IMR-90 (cell line): ENCODE results near the gene MAEA. TPM values are rescaled to one million over a fixed set of nuclear protein-coding genes. Genes with fewer than 3 reads are reported as not detected.

ENCODE experiments used
- ATAC-seq: fragments of 200-7000 bp; cut with Tn5 transposase; 2 replicates; pipeline ENCODE4 v1.9.1; 2020; ENCODE audit warnings: low read depth, mild to moderate bottlenecking, moderate library complexity
- BruUV-seq: library from RNA; stranded (reverse); fragments of 400-500 nt; replicated peaks from 2 replicates; lab custom pipeline; 2021; lab: Mats Ljungman, UMichigan
- CTCF ChIA-PET: fragments of 300-600 bp; formaldehyde crosslinking; extraction: SDS; loops from one replicate; lab custom pipeline; 2021; ENCODE audit warnings: antibody characterized with exemption; lab: Yijun Ruan, JAX
- POLR2A ChIA-PET: fragments of 300-600 bp; sonication (Branson Sonifier 250); formaldehyde crosslinking; loops from one replicate; lab custom pipeline; 2022; ENCODE audit warnings: antibody characterized with exemption; ENCODE audit not compliant: unreplicated experiment; lab: Charles Lee
- DNase-seq: peaks from one replicate; pipeline ENCODE4 v3.0.0; 2013
- H2AFZ ChIP-seq: replicated peaks from 2 replicates; pipeline ENCODE3; 2013; ENCODE audit warnings: low read length, mild to moderate bottlenecking; ENCODE audit not compliant: poor library complexity
- H2AK5ac ChIP-seq: 2 replicates; pipeline ENCODE4 v1.6.1; 2013; ENCODE audit warnings: low read depth, low read length, inconsistent platforms
- H2AK9ac ChIP-seq: replicated peaks from 2 replicates; pipeline ENCODE3; 2013; ENCODE audit warnings: mild to moderate bottlenecking, low read depth, low read length, moderate library complexity; ENCODE audit not compliant: poor library complexity
- H2BK120ac ChIP-seq: 2 replicates; pipeline ENCODE4 v1.6.1; 2013; ENCODE audit warnings: low read depth, low read length, inconsistent platforms
- H2BK15ac ChIP-seq: 3 replicates; pipeline ENCODE4 v1.6.1; 2013; ENCODE audit warnings: low read depth, low read length, inconsistent platforms
- H2BK20ac ChIP-seq: 2 replicates; pipeline ENCODE4 v1.6.1; 2013; ENCODE audit warnings: low read depth, mild to moderate bottlenecking, inconsistent platforms, low read length, moderate library complexity
- H2BK5ac ChIP-seq: 2 replicates; pipeline ENCODE4 v1.6.1; 2013; ENCODE audit warnings: mild to moderate bottlenecking, low read depth, low read length, inconsistent platforms; ENCODE audit not compliant: poor library complexity, severe bottlenecking
- H3K14ac ChIP-seq: replicated peaks from 2 replicates; pipeline ENCODE4 v1.6.1; 2013; ENCODE audit warnings: low read depth, low read length, inconsistent platforms
- H3K18ac ChIP-seq: 2 replicates; pipeline ENCODE4 v1.6.1; 2013; ENCODE audit warnings: low read depth, low read length, control low read depth
- H3K23ac ChIP-seq: 2 replicates; pipeline ENCODE4 v1.6.1; 2013; ENCODE audit warnings: low read depth, low read length, inconsistent platforms
- H3K27ac ChIP-seq: 2 replicates; pipeline ENCODE4 v1.5.1; 2013; ENCODE audit warnings: mild to moderate bottlenecking, control low read depth, low read length; ENCODE audit not compliant: insufficient read depth
- H3K27me3 ChIP-seq: 2 replicates; pipeline ENCODE4 v1.6.1; 2013; ENCODE audit warnings: low read length; ENCODE audit not compliant: control insufficient read depth, insufficient read depth
- H3K36me3 ChIP-seq: 2 replicates; pipeline ENCODE4 v1.6.1; 2013; ENCODE audit warnings: low read length, mixed read lengths; ENCODE audit not compliant: control insufficient read depth, insufficient read depth
- H3K4ac ChIP-seq: 2 replicates; pipeline ENCODE4 v1.6.1; 2013; ENCODE audit warnings: low read depth, low read length, inconsistent platforms
- H3K4me1 ChIP-seq: 2 replicates; pipeline ENCODE4 v1.6.1; 2013; ENCODE audit warnings: low read length, mixed read lengths; ENCODE audit not compliant: control insufficient read depth, insufficient read depth
- H3K4me2 ChIP-seq: 2 replicates; pipeline ENCODE4 v1.6.1; 2013; ENCODE audit warnings: low read depth, mild to moderate bottlenecking, control low read depth, low read length, moderate library complexity
- H3K4me3 ChIP-seq: 2 replicates; pipeline ENCODE4 v1.5.1; 2013; ENCODE audit warnings: low read depth, mild to moderate bottlenecking, control low read depth, low read length, moderate library complexity; ENCODE audit not compliant: insufficient read depth
- H3K56ac ChIP-seq: 2 replicates; pipeline ENCODE4 v1.6.1; 2013; ENCODE audit warnings: low read length, inconsistent platforms; ENCODE audit not compliant: insufficient read depth; ENCODE audit errors: extremely low read depth
- H3K79me1 ChIP-seq, 2 experiments: 2 replicates each; pipeline ENCODE4 v1.6.1; 2013; ENCODE audit warnings: low read length in 2 of 2, inconsistent platforms in 1 of 2, low read depth in 1 of 2
- H3K9ac ChIP-seq: 2 replicates; pipeline ENCODE4 v1.6.1; 2013; ENCODE audit warnings: low read depth, low read length, control low read depth
- H3K9me1 ChIP-seq: 2 replicates; pipeline ENCODE4 v1.6.1; 2013; ENCODE audit warnings: low read length, inconsistent platforms; ENCODE audit not compliant: insufficient read depth
- H3K9me3 ChIP-seq: 2 replicates; pipeline ENCODE4 v1.6.1; 2013; ENCODE audit warnings: low read length; ENCODE audit not compliant: control insufficient read depth, insufficient read depth
- H4K20me1 ChIP-seq: 2 replicates; pipeline ENCODE4 v1.6.1; 2013; ENCODE audit warnings: low read length, inconsistent platforms; ENCODE audit not compliant: insufficient read depth
- H4K5ac ChIP-seq: 2 replicates; pipeline ENCODE4 v1.6.1; 2013; ENCODE audit warnings: mild to moderate bottlenecking, low read depth, low read length, control low read depth
- H4K8ac ChIP-seq, 2 experiments: 2 replicates each; pipeline ENCODE4 v1.6.1; 2013; ENCODE audit warnings: low read depth in 2 of 2, low read length in 2 of 2, control low read depth in 1 of 2, inconsistent platforms in 1 of 2
- H4K91ac ChIP-seq: 2 replicates; pipeline ENCODE4 v1.6.1; 2013; ENCODE audit warnings: low read depth, low read length, inconsistent platforms; ENCODE audit not compliant: insufficient read depth
- BHLHE40 ChIP-seq: fragments of 150-350 bp; IDR thresholded peaks from 2 replicates; pipeline ENCODE4 v1.6.1; 2016; ENCODE audit warnings: mild to moderate bottlenecking, low read depth, low read length
- CEBPB ChIP-seq: IDR thresholded peaks from 2 replicates; pipeline ENCODE4 v1.6.1; 2012; ENCODE audit warnings: low read depth, low read length, improper control_type of control experiment
- CHD1 ChIP-seq: IDR thresholded peaks from 2 replicates; pipeline ENCODE4 v1.6.1; 2012; ENCODE audit warnings: low read depth, low read length, improper control_type of control experiment
- MXI1 ChIP-seq: IDR thresholded peaks from 2 replicates; pipeline ENCODE4 v1.6.1; 2012; ENCODE audit warnings: low read depth, mild to moderate bottlenecking, low read length, moderate library complexity, borderline replicate concordance
- NFE2L2 ChIP-seq: fragments of 150-350 bp; IDR thresholded peaks from 2 replicates; pipeline ENCODE4 v1.6.1; 2016; ENCODE audit warnings: low read depth, mild to moderate bottlenecking, low read length
- RAD21 ChIP-seq: IDR thresholded peaks from 2 replicates; pipeline ENCODE4 v1.6.1; 2012; ENCODE audit warnings: low read length, improper control_type of control experiment
- RFX5 ChIP-seq: IDR thresholded peaks from 2 replicates; pipeline ENCODE4 v1.8.0; 2012; ENCODE audit warnings: low read depth, mild to moderate bottlenecking, low read length, moderate library complexity
- SMC3 ChIP-seq: fragments of 150-350 bp; IDR thresholded peaks from 2 replicates; pipeline ENCODE4 v1.6.1; 2016; ENCODE audit warnings: low read depth, mild to moderate bottlenecking, antibody characterized with exemption, low read length, moderate library complexity
- WGBS, 2 experiments: methylation state at CpG; one replicate each; pipeline versions ENCODE4 v1.1.5 to v1.1.7; 2013; ENCODE audit warnings: missing lambda C conversion rate in 2 of 2; ENCODE audit not compliant: insufficient read length in 1 of 2; ENCODE audit errors: extremely low coverage in 2 of 2; 5-methylcytosine and 5-hydroxymethylcytosine counted together
- dilution Hi-C: fragments of 300-500 bp; cut with HindIII; formaldehyde crosslinking; loops from one replicate; pipeline ENCODE4 v1.14.3; 2018; ENCODE audit warnings: low sequenced_read_pairs; ENCODE audit not compliant: unreplicated experiment
- in situ Hi-C: fragments of 300-500 bp; cut with MboI; formaldehyde crosslinking; loops from 3 replicates; pipeline ENCODE4 v1.14.3; 2019; ENCODE audit warnings: low sequenced_read_pairs, inconsistent platforms, mixed read lengths
- intact Hi-C: fragments of 100-400 bp; cut with micrococcal nuclease; formaldehyde crosslinking; loops from 2 replicates; pipeline ENCODE4 v1.10.0; 2022
- polyA plus RNA-seq, 3 experiments: library from polyadenylated mRNA; depleted of rRNA; stranded (reverse); fragments of >200 nt; gene quantifications; 2 replicates each; pipeline ENCODE4 v1.2.3, GENCODE V29; 2012; ENCODE audit warnings: low replicate concordance in 1 of 3
- total RNA-seq: library from RNA; depleted of rRNA; stranded (reverse); fragments of >200 nt; gene quantifications from 2 replicates; pipeline ENCODE4 v1.2.3, GENCODE V29; 2012
- TF ChIP-seq, protein P1 (sequence below): fragments of 150-350 bp; IDR thresholded peaks from 2 replicates; pipeline ENCODE4 v1.6.1; 2017; ENCODE audit warnings: mild to moderate bottlenecking, antibody characterized with exemption, low read length, low read depth
- TF ChIP-seq, protein P2 (sequence below): conservative IDR thresholded peaks from 2 replicates; pipeline ENCODE4 v1.5.1; 2012; ENCODE audit warnings: mild to moderate bottlenecking, low read depth, low read length, improper control_type of control experiment

Gene MAEA
- total and polyA plus RNA-seq, 2 of the 4 experiments (the other 2 are of a cell fraction): 61.5 to 108 TPM

DNA sequence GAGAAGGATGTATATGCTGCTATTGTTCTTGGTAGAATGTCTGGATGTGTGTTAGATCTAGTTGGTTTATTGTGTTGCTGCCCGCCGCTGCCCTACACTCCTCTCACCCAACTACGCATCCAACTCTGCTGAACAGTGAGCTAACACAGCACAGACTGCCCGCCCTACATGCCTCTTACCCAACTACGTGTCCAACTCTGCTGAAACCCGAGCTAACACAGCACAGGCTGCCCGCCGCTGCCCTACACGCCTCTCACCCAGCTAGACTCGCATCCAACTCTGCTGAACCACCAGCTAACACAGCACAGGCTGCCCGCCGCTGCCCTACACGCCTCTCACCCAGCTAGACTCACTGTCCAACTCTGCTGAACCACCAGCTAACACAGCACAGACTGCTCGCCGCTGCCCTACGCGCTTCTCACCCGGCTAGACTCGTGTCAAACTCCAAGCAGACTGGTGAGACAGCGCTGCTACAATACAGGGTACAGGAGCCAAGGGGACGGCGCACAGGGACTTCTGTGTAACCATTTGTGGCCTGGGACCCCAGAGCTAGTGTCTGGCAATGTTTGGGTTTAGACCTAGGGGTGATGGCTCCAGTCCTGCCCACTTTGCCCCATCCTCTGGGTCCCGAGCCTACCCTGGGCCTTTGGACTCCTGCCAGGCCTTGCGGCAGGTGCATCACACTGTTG lies 29.1 kb upstream of the MAEA start:
- Histone ChIP-seq H3K9ac (no peak overlapping the region), H3K79me1 (no peaks in the 10 kb centered on the region; a peak in 1 of 4 replicates), H2AFZ (no peak overlapping the region), H2BK20ac (no peak overlapping the region), H2AK9ac (peak overlapping the region; percentile 15), H3K27ac (no peak overlapping the region), H4K5ac (no peak overlapping the region), H2BK15ac (no peak overlapping the region), H4K20me1 (no peaks in the 10 kb centered on the region), H3K4me2 (no peak overlapping the region), H3K36me3 (no peaks in the 10 kb centered on the region), H3K4me3 (no peak overlapping the region), H3K18ac (no peak overlapping the region), H2BK120ac (no peak overlapping the region), H3K4me1 (no peaks in the 10 kb centered on the region), H3K4ac (no peak overlapping the region), H2BK5ac (no peak overlapping the region), H3K27me3 (no peaks in the 10 kb centered on the region), H3K14ac (no peak overlapping the region), H4K91ac (no peak overlapping the region), H3K56ac (no peak overlapping the region), H3K9me3 (peaks cover 4% of the 10 kb centered on the region), H4K8ac (no peak overlapping the region), H3K9me1 (no peaks in the 10 kb centered on the region), H2AK5ac (no peak overlapping the region), H3K23ac (no peak overlapping the region)
- DNase-seq: no peak
- BruUV-seq: no TSS peak
- WGBS, 2 experiments: 97% methylated on average over 6 of the region's 24 CpGs; no CpG with 5 or more reads in 1 of the 2 experiments
- no peak for ATAC-seq
- CTCF ChIA-PET: no interaction called here
- no peak for TF ChIP-seq RFX5
- TF ChIP-seq NFE2L2: no peak
- no peak for TF ChIP-seq CHD1
- TF ChIP-seq RAD21: no peak
- TF ChIP-seq, protein P1, sequence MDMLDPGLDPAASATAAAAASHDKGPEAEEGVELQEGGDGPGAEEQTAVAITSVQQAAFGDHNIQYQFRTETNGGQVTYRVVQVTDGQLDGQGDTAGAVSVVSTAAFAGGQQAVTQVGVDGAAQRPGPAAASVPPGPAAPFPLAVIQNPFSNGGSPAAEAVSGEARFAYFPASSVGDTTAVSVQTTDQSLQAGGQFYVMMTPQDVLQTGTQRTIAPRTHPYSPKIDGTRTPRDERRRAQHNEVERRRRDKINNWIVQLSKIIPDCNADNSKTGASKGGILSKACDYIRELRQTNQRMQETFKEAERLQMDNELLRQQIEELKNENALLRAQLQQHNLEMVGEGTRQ: no peak
- TF ChIP-seq BHLHE40: no peak
- TF ChIP-seq, protein P2, sequence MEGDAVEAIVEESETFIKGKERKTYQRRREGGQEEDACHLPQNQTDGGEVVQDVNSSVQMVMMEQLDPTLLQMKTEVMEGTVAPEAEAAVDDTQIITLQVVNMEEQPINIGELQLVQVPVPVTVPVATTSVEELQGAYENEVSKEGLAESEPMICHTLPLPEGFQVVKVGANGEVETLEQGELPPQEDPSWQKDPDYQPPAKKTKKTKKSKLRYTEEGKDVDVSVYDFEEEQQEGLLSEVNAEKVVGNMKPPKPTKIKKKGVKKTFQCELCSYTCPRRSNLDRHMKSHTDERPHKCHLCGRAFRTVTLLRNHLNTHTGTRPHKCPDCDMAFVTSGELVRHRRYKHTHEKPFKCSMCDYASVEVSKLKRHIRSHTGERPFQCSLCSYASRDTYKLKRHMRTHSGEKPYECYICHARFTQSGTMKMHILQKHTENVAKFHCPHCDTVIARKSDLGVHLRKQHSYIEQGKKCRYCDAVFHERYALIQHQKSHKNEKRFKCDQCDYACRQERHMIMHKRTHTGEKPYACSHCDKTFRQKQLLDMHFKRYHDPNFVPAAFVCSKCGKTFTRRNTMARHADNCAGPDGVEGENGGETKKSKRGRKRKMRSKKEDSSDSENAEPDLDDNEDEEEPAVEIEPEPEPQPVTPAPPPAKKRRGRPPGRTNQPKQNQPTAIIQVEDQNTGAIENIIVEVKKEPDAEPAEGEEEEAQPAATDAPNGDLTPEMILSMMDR: no peak
- no peak for TF ChIP-seq CEBPB
- TF ChIP-seq MXI1: no peak
- TF ChIP-seq SMC3: no peak
- intact Hi-C loops (no loop called here), dilution Hi-C loops (no loop called here), in situ Hi-C loops (no loop called here)
- POLR2A ChIA-PET: no interaction called here
